Suprapubic skin (tissue), 3 donors: ENCODE data around the gene SLC1A1.

Experiments
- CTCF ChIP-seq, 2 donors: fragments of 200-600 bp in 1 of 2; fragments of 450-650 bp in 1 of 2; sonication (generic) in 1 of 2; IDR thresholded peaks; one replicate each; pipeline ENCODE4 v1.5.1; 2016 to 2019; ENCODE audit warnings: antibody characterized with exemption in 2 of 2, mild to moderate bottlenecking in 1 of 2, moderate library complexity in 1 of 2
- EP300 ChIP-seq: sonication (generic); formaldehyde crosslinking; IDR thresholded peaks from one replicate; pipeline ENCODE4 v1.6.1; 2017; ENCODE audit warnings: antibody characterized with exemption

- no peak for TF ChIP-seq CTCF (IDR thresholded peaks at IDR 0.05)
- no peak for TF ChIP-seq EP300
Observed at GRCh38 chr9:4572184-4572826, 82.0 kb downstream of the SLC1A1 start.
